ENCODE results near the gene SP110. TPM values are rescaled to one million over a fixed set of nuclear protein-coding genes. Genes with fewer than 3 reads are reported as not detected.

SP110 gene
- total RNA-seq, 2 experiments from 2014 or later: 59.4 to 63.7 TPM

- Histone ChIP-seq H3K27me3 (ENCODE audit: control insufficient read depth in 1 of 2, insufficient read depth in 2 of 2, low read length in 2 of 2) (no peaks in the 10 kb centered on the region), H3K9me3 (ENCODE audit: control insufficient read depth in 1 of 2, insufficient read depth in 1 of 2, low read length in 2 of 2) (no peaks in the 10 kb centered on the region), H3K27ac (ENCODE audit: low read depth in 1 of 2, low read length in 2 of 2) (no peak overlapping the region), H3K4me1 (ENCODE audit: insufficient read depth, low read length) (peaks cover 10% of the 10 kb centered on the region), H3K36me3 (ENCODE audit: insufficient read depth, low read length) (peaks cover 86% of the 10 kb centered on the region), H3K4me3 (ENCODE audit: low read length) (no peak overlapping the region)
- CTCF ChIA-PET: no interaction called here
- intact Hi-C loops (cut with DNase I, micrococcal nuclease): no loop called here
- DNase-seq (no peak), ATAC-seq (ENCODE audit: poor library complexity) (no peak)
- Mint-ChIP-seq H3K4me3 (no peak overlapping the region), H3K9me3 (no peaks in the 10 kb centered on the region), H3K27ac (no peak overlapping the region), H3K27me3 (no peaks in the 10 kb centered on the region), H3K4me1 (ENCODE audit: low read depth) (peaks cover 12% of the 10 kb centered on the region), H3K36me3 (ENCODE audit: low read depth) (peaks cover 100% of the 10 kb centered on the region)
- POLR2A ChIA-PET: no interaction called here
- TF ChIP-seq CTCF (IDR thresholded peaks at IDR 0.05): no peak
Observed at GRCh38 chr2:230172156-230172555, 47.6 kb downstream of the SP110 start.

GRCh38 chr2:230170532-230170931 lies 49.3 kb downstream of the SP110 start:
- Histone ChIP-seq H3K27ac (ENCODE audit: low read depth in 1 of 2, low read length in 2 of 2) (no peak overlapping the region), H3K9me3 (ENCODE audit: control insufficient read depth in 1 of 2, insufficient read depth in 1 of 2, low read length in 2 of 2) (no peaks in the 10 kb centered on the region), H3K27me3 (ENCODE audit: control insufficient read depth in 1 of 2, insufficient read depth in 2 of 2, low read length in 2 of 2) (no peaks in the 10 kb centered on the region), H3K36me3 (ENCODE audit: insufficient read depth, low read length) (peaks cover 76% of the 10 kb centered on the region), H3K4me3 (ENCODE audit: low read length) (no peak overlapping the region), H3K4me1 (ENCODE audit: insufficient read depth, low read length) (peaks cover 10% of the 10 kb centered on the region)
- H3K36me3 Mint-ChIP-seq (ENCODE audit: low read depth): peaks cover 97% of the 10 kb centered on the region
- peak overlapping the region; percentile 84 for H3K27ac Mint-ChIP-seq
- ChIA-PET CTCF (interaction anchor here (0.6 to 1.6 kb wide), 2 partner anchors 11 to 32 kb away, joined by 3 read pairs; no protein-coding TSS in a partner anchor), POLR2A (no interaction called here)
- peaks cover 12% of the 10 kb centered on the region for H3K4me1 Mint-ChIP-seq (ENCODE audit: low read depth)
- DNase-seq (peak in 4 of 14 experiments; percentile 16 to 49 (median 31)), ATAC-seq (ENCODE audit: poor library complexity) (peak; percentile 82)
- no peaks in the 10 kb centered on the region for H3K27me3 Mint-ChIP-seq
- intact Hi-C loops (cut with DNase I, micrococcal nuclease): no loop called here
- TF ChIP-seq CTCF (IDR thresholded peaks at IDR 0.05): no peak
- no peaks in the 10 kb centered on the region for H3K9me3 Mint-ChIP-seq
- H3K4me3 Mint-ChIP-seq: no peak overlapping the region

- H3K4me1 ChIP-seq (ENCODE audit: insufficient read depth, low read length): peaks cover 10% of the 10 kb centered on the region
- ChIA-PET CTCF (no interaction called here), POLR2A (no interaction called here)
- no peak for ATAC-seq (ENCODE audit: poor library complexity)
- H3K27me3 ChIP-seq (ENCODE audit: control insufficient read depth in 1 of 2, insufficient read depth in 2 of 2, low read length in 2 of 2): no peaks in the 10 kb centered on the region
- no peak overlapping the region for H3K27ac ChIP-seq (ENCODE audit: low read depth in 1 of 2, low read length in 2 of 2)
- H3K9me3 ChIP-seq (ENCODE audit: control insufficient read depth in 1 of 2, insufficient read depth in 1 of 2, low read length in 2 of 2): no peaks in the 10 kb centered on the region
- TF ChIP-seq CTCF (IDR thresholded peaks at IDR 0.05): no peak
- Mint-ChIP-seq H3K4me1 (ENCODE audit: low read depth) (peaks cover 12% of the 10 kb centered on the region), H3K4me3 (no peak overlapping the region), H3K27me3 (no peaks in the 10 kb centered on the region), H3K36me3 (ENCODE audit: low read depth) (peaks cover 85% of the 10 kb centered on the region), H3K9me3 (no peaks in the 10 kb centered on the region), H3K27ac (no peak overlapping the region)
- intact Hi-C loops (cut with DNase I, micrococcal nuclease): no loop called here
- peaks cover 42% of the 10 kb centered on the region for H3K36me3 ChIP-seq (ENCODE audit: insufficient read depth, low read length)
- H3K4me3 ChIP-seq (ENCODE audit: low read length): no peak overlapping the region
- no peak for DNase-seq
Observed at GRCh38 chr2:230166557-230167170, 53.1 kb downstream of the SP110 start.

All from CD4-positive, alpha-beta T cell (primary cell).